GM21515 (cell line): ENCODE results near the gene DTNB.
A peak's percentile ranks its signal among the peaks of the same experiment; 100 is the strongest.

Experiments used
- ATAC-seq: cut with Tn5 transposase; IDR thresholded peaks from one replicate; pipeline ENCODE4 v1.9.1; 2021; ENCODE audit not compliant: unreplicated experiment

The DTNB gene

DNA sequence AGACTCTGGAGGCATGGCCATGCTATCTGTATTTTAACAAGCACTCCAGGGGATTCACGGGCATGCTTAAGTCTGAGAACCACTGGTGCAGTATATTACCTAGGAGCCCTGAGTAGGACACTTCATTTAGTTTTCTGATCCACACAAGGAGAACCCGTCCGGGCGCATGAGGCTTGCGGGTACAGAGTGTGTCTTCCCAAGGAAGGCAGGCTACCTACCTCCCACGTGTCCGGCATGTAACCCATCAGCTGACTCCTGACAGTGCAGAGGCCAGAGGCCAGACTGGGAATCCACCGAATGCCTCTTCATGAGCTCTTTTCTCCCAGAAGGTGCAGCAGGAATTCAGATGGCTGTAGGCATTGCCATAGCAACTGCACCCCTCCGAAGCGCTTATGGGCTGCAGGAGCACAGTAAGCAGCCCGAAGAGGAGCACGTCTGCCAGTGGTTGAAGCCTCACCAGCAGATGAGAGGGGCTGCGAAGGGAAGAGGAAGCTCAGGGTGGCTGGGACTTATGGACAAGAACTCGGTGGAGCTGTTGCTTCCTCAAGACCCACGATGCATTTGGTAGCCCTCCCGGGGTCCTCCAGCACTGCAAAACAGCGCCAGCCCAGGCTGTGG, 297.9 kb downstream of the DTNB start:
- no peak for ATAC-seq

DNA sequence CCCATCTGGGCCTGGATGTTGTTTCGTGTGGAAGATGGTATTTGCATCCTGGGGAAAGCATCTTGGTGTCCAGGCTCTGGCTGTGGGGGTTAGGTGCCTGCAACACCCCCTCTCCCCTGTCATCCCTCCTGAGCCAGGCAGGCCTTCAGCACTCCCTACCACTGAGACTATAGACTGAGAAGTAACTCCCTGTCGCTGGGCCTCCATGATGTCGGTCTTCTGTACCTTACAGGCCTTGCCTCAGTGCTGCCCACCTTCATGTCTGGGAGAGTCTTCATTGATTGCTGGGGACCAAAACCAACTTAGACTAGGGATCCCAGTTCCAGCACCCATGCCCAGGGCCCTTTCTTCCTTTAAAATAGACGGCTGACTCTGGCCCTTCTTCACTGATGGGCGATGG, 298.6 kb downstream of the DTNB start:
- ATAC-seq, result no peak

GRCh38 chr2:25374411-25374810, 299.0 kb downstream of the DTNB start:
- no peak for ATAC-seq

GRCh38 chr2:25373269-25373981, 300.0 kb downstream of the DTNB start:
- no peak for ATAC-seq

DNA sequence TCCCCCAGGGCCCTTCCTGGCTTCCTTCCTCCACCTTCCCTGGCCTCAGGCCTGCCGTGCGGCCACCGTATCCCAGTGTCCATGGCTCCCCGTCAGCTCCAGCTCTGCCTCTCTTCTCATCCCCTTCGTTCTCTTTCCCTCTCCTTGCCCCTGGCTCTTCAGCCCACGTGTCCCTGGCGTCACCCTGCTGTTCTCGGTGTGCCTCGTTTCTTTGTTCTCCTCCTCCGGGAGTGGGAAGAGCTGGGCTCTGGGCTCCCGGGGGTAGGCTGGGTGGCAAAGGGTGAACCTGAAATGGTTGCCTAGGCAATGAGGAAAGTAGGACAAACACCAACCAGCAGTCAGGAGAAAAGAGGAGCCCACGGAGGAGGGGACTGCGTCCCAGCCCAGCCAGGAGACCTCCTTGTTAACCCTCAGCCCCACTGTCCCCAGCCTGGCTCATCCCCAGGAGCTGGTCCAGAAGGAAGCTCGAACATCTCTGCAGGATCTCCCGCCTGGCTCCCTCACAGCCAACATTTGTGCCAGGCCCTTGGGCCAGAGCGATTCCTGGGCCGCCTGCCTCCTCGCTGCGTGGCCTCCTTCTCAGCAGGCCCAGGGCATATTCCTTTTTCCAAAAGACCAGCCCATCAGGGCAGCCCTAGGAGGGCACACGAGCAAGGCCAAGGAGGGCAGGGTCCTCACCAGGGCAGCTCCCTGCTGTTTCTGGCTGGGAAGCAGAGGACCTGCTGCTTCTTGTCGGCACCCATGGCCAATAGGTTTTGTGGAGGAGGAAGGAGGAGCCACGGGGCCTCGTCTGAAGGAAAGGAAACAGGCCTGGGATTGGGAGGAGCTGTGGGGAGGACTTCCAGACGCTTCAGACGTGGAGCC, 300.7 kb downstream of the DTNB start:
- no peak for ATAC-seq

DNA sequence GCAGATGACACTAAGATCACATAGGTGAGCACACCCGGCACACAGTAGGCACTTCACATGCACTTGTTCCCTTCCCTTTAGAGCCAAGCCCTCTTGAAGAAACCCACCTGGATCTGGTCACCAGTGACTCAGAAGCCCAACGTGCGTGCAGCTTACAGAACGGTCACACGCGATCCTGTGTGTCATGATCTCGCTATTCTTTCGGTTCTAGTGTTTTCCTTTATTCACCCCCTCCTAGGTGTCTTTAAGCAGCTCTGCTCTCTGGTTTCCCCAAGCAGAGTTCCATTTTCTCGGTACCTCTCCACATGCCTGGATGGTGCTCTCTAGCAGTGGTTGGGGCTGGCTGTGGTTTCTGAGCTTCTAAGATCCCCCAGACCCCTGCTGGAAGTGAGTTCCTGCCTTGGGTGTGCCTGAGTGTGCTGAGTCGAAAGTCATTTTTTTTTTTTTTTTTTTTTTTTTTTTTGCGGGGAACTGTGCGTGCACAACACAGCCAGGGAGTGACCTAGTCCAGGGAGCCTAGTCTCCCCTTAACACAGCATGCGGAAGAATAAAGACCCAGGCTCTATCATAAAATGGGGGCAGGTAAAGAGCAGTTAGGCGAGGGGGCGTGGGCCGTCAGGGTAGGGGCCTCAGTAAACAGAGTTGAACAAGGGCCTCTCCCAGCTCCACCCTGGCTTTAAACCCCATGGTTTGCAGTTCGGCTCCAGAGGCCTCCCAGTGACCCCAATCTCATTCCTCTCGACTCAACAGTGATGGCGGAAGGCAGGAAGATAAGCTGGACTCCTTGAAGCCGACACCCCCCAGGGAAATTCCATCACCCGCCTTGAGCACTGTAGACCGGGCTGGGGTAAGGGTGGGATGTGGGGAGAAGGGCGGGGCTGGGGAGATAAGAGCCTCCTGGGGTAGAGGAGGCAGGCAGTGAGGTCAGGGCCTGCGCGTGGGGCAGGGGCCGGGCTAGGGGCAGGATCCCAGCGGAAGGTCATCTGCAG, 301.8 kb downstream of the DTNB start:
- ATAC-seq, result no peak

DNA sequence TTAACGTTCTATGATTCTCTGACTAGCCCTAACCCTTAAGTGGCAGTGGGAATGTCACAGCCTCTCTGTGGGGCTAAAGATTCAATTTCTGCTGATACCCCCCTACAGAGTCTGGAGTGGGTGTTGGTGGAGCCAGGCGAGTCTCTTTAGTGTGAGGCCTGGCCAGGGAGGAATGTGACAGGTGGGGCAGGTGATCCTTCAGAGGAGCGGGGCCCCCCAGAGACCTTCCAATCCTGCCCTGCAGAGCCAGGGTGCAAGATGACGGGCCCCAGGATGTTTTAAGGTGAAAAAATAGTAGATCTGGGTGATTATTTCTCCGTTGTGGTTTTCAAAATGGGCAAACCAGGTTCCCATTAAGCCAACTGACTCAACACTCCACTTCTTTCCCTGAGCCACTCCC, 303.5 kb downstream of the DTNB start:
- ATAC-seq, result no peak

- no peak for ATAC-seq
Observed at GRCh38 chr2:25369439-25369838, 303.9 kb downstream of the DTNB start.

- ATAC-seq, result no peak
Observed at GRCh38 chr2:25368660-25369059, 304.7 kb downstream of the DTNB start.

DNA sequence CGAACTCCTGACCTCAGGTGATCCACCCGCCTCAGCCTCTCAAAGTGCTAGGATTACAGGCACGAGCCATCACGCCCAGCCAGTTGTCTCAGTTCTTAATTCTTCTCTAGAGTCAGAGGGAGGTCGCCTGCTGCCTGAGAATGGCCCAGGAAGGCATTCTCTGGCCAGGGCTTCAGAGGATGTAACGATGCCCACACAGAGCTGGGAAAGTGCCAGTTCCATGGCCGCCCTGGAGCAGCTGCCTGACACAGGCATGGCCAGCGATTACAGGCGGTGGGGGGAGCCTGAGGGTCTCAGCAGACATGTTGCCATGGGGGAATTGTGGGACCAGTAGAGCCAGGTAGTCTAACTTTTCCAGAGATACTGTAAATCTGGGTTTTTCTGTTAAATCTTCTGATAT, 306.1 kb downstream of the DTNB start:
- no peak for ATAC-seq

DNA sequence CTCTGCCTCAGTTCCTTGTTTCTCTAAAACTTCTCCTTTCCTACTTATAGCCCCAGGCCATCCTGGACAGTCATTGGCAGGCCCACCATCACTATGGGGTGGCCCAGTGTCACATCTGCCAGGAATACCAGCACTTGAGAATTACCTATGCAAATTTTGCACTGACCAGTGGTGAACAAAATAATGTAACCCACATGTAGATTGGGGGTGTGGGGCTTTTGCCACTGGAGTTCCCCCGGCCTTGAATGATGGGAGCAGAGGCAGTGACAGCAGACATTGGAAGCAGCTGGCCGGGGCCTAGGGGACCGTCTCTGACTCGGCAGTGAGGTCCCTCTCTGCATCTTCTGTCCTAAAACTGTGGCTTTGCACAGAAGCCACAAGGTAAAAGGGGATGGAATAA, 306.7 kb downstream of the DTNB start:
- no peak for ATAC-seq

- ATAC-seq, result no peak
Observed at GRCh38 chr2:25365241-25365640, 308.1 kb downstream of the DTNB start.

- ATAC-seq, result no peak
Observed at GRCh38 chr2:25363733-25364132, 309.6 kb downstream of the DTNB start.

GRCh38 chr2:25362434-25363145, 310.8 kb downstream of the DTNB start:
- ATAC-seq, result peak; percentile 72

DNA sequence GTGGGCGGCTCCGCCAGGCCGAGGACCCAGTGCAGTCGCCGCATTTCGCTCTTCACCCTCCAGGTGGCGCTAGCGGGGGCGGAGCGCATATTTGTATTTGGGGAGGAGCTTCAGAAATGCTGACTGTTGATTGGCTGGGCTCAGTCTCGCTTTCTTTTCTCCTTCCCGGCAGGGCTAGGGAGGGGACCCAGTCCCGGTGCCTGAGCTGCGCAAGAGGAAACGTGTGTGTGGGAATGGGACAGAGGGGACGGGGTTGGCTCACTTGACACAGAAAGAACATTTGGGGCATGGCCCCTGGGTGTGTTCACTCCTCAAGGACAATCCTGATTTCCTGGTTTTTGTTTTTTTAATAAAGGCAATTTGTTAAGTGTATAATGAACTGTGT, 311.3 kb downstream of the DTNB start:
- ATAC-seq, result peak; percentile 81

GRCh38 chr2:25361261-25362048, 311.9 kb downstream of the DTNB start:
- no peak for ATAC-seq

GRCh38 chr2:25358836-25359235, 314.5 kb downstream of the DTNB start:
- ATAC-seq, result no peak

DNA sequence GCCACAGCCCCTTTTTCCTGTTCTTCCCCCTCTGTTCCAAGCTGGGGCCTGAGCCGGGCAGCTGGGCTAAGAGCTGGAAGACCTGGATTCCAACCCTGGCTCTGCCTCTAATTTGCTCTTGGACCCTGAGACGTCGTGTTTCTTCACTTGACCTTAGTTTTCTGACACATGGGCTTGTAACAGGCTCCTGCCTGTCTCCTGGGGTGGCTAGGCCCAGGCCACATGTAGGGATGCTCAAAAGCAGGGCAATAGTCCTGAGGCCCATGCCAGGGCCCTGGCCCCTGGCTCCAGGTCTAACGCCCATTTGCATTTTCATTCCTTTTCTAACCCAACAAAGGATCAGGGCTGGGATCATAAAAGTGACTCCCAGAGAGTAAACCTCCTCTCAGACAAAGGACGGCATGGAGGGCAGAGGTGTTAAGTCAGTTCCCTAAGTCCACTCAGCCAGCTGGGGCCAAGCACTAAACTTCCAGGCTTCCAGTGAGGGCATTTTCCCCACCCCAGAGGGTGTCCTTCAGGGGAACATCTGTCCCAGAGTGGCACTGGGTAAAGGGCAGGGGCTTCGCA, 315.0 kb downstream of the DTNB start:
- no peak for ATAC-seq

GRCh38 chr2:25356088-25356487, 317.3 kb downstream of the DTNB start:
- ATAC-seq, result no peak
